BE2C (cell line): Measurements from ENCODE around the gene HSD11B1.

Experiments
- DNase-seq: peaks from one replicate; pipeline ENCODE4 v3.0.0-alpha.2; 2020
- H3K27me3 ChIP-seq: fragments of 250-450 bp; sonication (Bioruptor Pico); 2 replicates; pipeline ENCODE4 v1.5.1; 2020; ENCODE audit warnings: mild to moderate bottlenecking
- H3K36me3 ChIP-seq: fragments of 250-450 bp; sonication (Bioruptor Pico); 2 replicates; pipeline ENCODE4 v1.5.1; 2020; ENCODE audit warnings: mild to moderate bottlenecking
- H3K4me1 ChIP-seq: fragments of 250-450 bp; sonication (Bioruptor Pico); 2 replicates; pipeline ENCODE4 v1.5.1; 2020
- H3K4me3 ChIP-seq: 2 replicates; pipeline ENCODE4 v1.5.1; 2011; ENCODE audit warnings: low read depth, low read length
- H3K9me3 ChIP-seq: fragments of 250-450 bp; sonication (Bioruptor Pico); 2 replicates; pipeline ENCODE4 v1.5.1; 2020
- CTCF ChIP-seq: IDR thresholded peaks from 2 replicates; pipeline ENCODE4 v1.5.1; 2012; ENCODE audit warnings: mild to moderate bottlenecking, low read depth, low read length

HSD11B1 gene

GRCh38 chr1:209772126-209772525 is 67.5 kb downstream of the HSD11B1 start:
- H3K27me3 ChIP-seq, result no peaks in the 10 kb centered on the region
- H3K9me3 ChIP-seq, result no peaks in the 10 kb centered on the region
- H3K36me3 ChIP-seq, result no peaks in the 10 kb centered on the region
- DNase-seq, result peak; percentile 35
- H3K4me3 ChIP-seq, result no peak overlapping the region
- no peak for TF ChIP-seq CTCF
- H3K4me1 ChIP-seq, result peaks cover 7% of the 10 kb centered on the region; the same call in 1 of the 2 replicates

- H3K9me3 ChIP-seq, result no peaks in the 10 kb centered on the region
Observed at GRCh38 chr1:209774592-209774991, 69.9 kb downstream of the HSD11B1 start.

GRCh38 chr1:209775678-209776077 is 71.0 kb downstream of the HSD11B1 start:
- no peak for DNase-seq
- Histone ChIP-seq H3K4me3 (no peak overlapping the region), H3K27me3 (no peaks in the 10 kb centered on the region), H3K36me3 (no peaks in the 10 kb centered on the region), H3K4me1 (peaks cover 13% of the 10 kb centered on the region), H3K9me3 (no peaks in the 10 kb centered on the region)
- no peak for TF ChIP-seq CTCF

More at GRCh38 chr1:209774592-209774991, 69.9 kb downstream of the HSD11B1 start:
- no peak for TF ChIP-seq CTCF
- Histone ChIP-seq H3K27me3 (no peaks in the 10 kb centered on the region), H3K4me1 (peaks cover 13% of the 10 kb centered on the region), H3K36me3 (no peaks in the 10 kb centered on the region), H3K4me3 (no peak overlapping the region)
- DNase-seq, result no peak

GRCh38 chr1:209777587-209777986 is 72.9 kb downstream of the HSD11B1 start:
- no peaks in the 10 kb centered on the region for H3K27me3 ChIP-seq
- H3K4me3 ChIP-seq, result no peak overlapping the region
- peaks cover 9% of the 10 kb centered on the region for H3K4me1 ChIP-seq
- no peaks in the 10 kb centered on the region for H3K36me3 ChIP-seq
- TF ChIP-seq CTCF, result no peak
- H3K9me3 ChIP-seq, result no peaks in the 10 kb centered on the region
- DNase-seq, result no peak

- Histone ChIP-seq H3K4me3 (no peak overlapping the region), H3K9me3 (no peaks in the 10 kb centered on the region), H3K36me3 (no peaks in the 10 kb centered on the region), H3K4me1 (peaks cover 7% of the 10 kb centered on the region), H3K27me3 (no peaks in the 10 kb centered on the region)
- TF ChIP-seq CTCF, result no peak
- DNase-seq, result no peak
Observed at GRCh38 chr1:209778102-209778501, 73.5 kb downstream of the HSD11B1 start.

GRCh38 chr1:209780268-209780667 is 75.6 kb downstream of the HSD11B1 start:
- Histone ChIP-seq H3K4me3 (no peak overlapping the region), H3K27me3 (no peaks in the 10 kb centered on the region), H3K9me3 (no peaks in the 10 kb centered on the region), H3K36me3 (no peaks in the 10 kb centered on the region), H3K4me1 (peaks cover 7% of the 10 kb centered on the region)
- no peak for DNase-seq
- TF ChIP-seq CTCF, result no peak
